NCI-H2107 treated with DMSO at 0.1 percent for 48 hours (cell line): ENCODE data around the gene SYMPK.

Experiments
- DNase-seq: peaks from one replicate; lab custom pipeline; 2025; ENCODE audit not compliant: unreplicated experiment; lab: John Stamatoyannopoulos, UW

Gene SYMPK

GRCh38 chr19:45782820-45783785, 79.8 kb downstream of the SYMPK start:
- no peak for DNase-seq

- DNase-seq: no peak
Observed at GRCh38 chr19:45782162-45782691, 80.7 kb downstream of the SYMPK start, which contains the start of gene DMPK. Gene DMPK, minus strand, starts transcription at chr19:45782490. Its CDS starts 138 bp downstream, at chr19:45782352.

- peak; percentile 47 for DNase-seq
Observed at GRCh38 chr19:45781214-45782161, 81.5 kb downstream of the SYMPK start.

- no peak for DNase-seq
Observed at GRCh38 chr19:45780448-45781213, 82.3 kb downstream of the SYMPK start.

GRCh38 chr19:45780146-45780447, 82.8 kb downstream of the SYMPK start:
- DNase-seq: no peak

- peak; percentile 13 for DNase-seq
Observed at GRCh38 chr19:45779231-45780145, 83.5 kb downstream of the SYMPK start.

GRCh38 chr19:45778010-45778661, 84.8 kb downstream of the SYMPK start:
- no peak for DNase-seq

- no peak for DNase-seq
Observed at GRCh38 chr19:45777395-45777961, 85.5 kb downstream of the SYMPK start.

GRCh38 chr19:45774765-45775164, 88.2 kb downstream of the SYMPK start:
- DNase-seq: no peak

GRCh38 chr19:45773384-45773783, 89.6 kb downstream of the SYMPK start:
- DNase-seq: no peak

GRCh38 chr19:45772912-45773311, 90.0 kb downstream of the SYMPK start:
- no peak for DNase-seq

- peak; percentile 20 for DNase-seq
Observed at GRCh38 chr19:45772130-45772840, 90.7 kb downstream of the SYMPK start.

- DNase-seq: no peak
Observed at GRCh38 chr19:45771311-45771933, 91.5 kb downstream of the SYMPK start.

GRCh38 chr19:45770192-45771101, 92.5 kb downstream of the SYMPK start:
- peak; percentile 92 for DNase-seq

- DNase-seq: no peak
Observed at GRCh38 chr19:45769821-45770191, 93.1 kb downstream of the SYMPK start.

- DNase-seq: peak; percentile 73
Observed at GRCh38 chr19:45768984-45769782, 93.8 kb downstream of the SYMPK start, which contains the start of gene SIX5. Gene SIX5, minus strand, starts transcription at chr19:45769252. Its CDS starts 408 bp downstream, at chr19:45768844.
